ENCODE data around the gene PPP2R2B. TPM values are rescaled to one million over a fixed set of nuclear protein-coding genes. Genes with fewer than 3 reads are reported as not detected.

Gene PPP2R2B
- polyA plus RNA-seq, 2 of the 4 experiments (the other 2 are of a cell fraction), result not detected

GRCh38 chr5:146722361-146722779, 156.2 kb downstream of the PPP2R2B start (continued):
- TF ChIP-seq BHLHE40 (IDR thresholded peaks at IDR 0.05; ENCODE audit: low read depth, low read length) (no peak), NPAS2 (CRISPR knock-in tag; IDR thresholded peaks at IDR 0.05; ENCODE audit: borderline replicate concordance) (no peak)

GRCh38 chr5:146721073-146721815, 157.3 kb downstream of the PPP2R2B start:
- ChIA-PET CTCF (interaction anchor here (1.2 kb wide), 1 partner anchor 245 kb away, joined by 4 read pairs; no protein-coding TSS in a partner anchor), POLR2A (no interaction called here)
- no peak overlapping the region for H3K27ac ChIP-seq
- 32% methylated on average over 5 of the region's 5 CpGs for WGBS (ENCODE audit: missing lambda C conversion rate)
- TF ChIP-seq FOSL2 (IDR thresholded peaks at IDR 0.05) (no peak), FOSL2 (CRISPR knock-in tag; IDR thresholded peaks at IDR 0.05) (no peak), CHD2 (IDR thresholded peaks at IDR 0.05; ENCODE audit: low read length, partially characterized antibody) (no peak), CBX2 (IDR thresholded peaks at IDR 0.05; ENCODE audit: borderline replicate concordance, low read depth) (no peak), NR3C1 (IDR thresholded peaks at IDR 0.05) (no peak), ESRRA (IDR thresholded peaks at IDR 0.05; ENCODE audit: borderline replicate concordance, low read length) (no peak), ZSCAN20 (CRISPR knock-in tag; IDR thresholded peaks at IDR 0.05) (no peak), ZFP36 (IDR thresholded peaks at IDR 0.05; ENCODE audit: borderline replicate concordance, partially characterized antibody) (no peak), HMGXB4 (CRISPR knock-in tag; IDR thresholded peaks at IDR 0.05; ENCODE audit: borderline replicate concordance) (no peak), CEBPB (IDR thresholded peaks at IDR 0.05) (no peak), E2F6 (IDR thresholded peaks at IDR 0.05; ENCODE audit: borderline replicate concordance, low read depth) (no peak)
- DNase-seq (ENCODE audit: low read depth in 1 of 2, low spot score in 1 of 2) (no peak), FAIRE-seq (no peak), ATAC-seq (no peak)
- no peaks in the 10 kb centered on the region; the same call in 2 of the 3 replicates for H3K4me1 ChIP-seq
- H3K9me3 ChIP-seq, result no peaks in the 10 kb centered on the region
- no peak overlapping the region for H3K4me2 ChIP-seq
- H3K4me3 ChIP-seq, result no peak overlapping the region

GRCh38 chr5:146720107-146720506, 158.4 kb downstream of the PPP2R2B start:
- 0% methylated on average over 1 of the region's 1 CpG for WGBS (ENCODE audit: missing lambda C conversion rate)

More at GRCh38 chr5:146720107-146720506, 158.4 kb downstream of the PPP2R2B start:
- DNase-seq (ENCODE audit: low read depth in 1 of 2, low spot score in 1 of 2) (no peak), FAIRE-seq (no peak), ATAC-seq (no peak)
- Histone ChIP-seq H3K4me1 (no peaks in the 10 kb centered on the region; the same call in 2 of the 3 replicates), H3K9me3 (no peaks in the 10 kb centered on the region), H3K4me2 (no peak overlapping the region), H3K27ac (no peak overlapping the region), H3K4me3 (no peak overlapping the region)
- ChIA-PET CTCF (no interaction called here), POLR2A (no interaction called here)
- TF ChIP-seq RARB (CRISPR knock-in tag; IDR thresholded peaks at IDR 0.05) (no peak), FOSB (CRISPR knock-in tag; IDR thresholded peaks at IDR 0.05) (no peak), RAD21 (conservative IDR thresholded peaks at IDR 0.05 in 1 of 2, IDR thresholded peaks at IDR 0.05 in 1 of 2) (no peak), SREBF2 (IDR thresholded peaks at IDR 0.05) (no peak), ZFP36 (IDR thresholded peaks at IDR 0.05; ENCODE audit: borderline replicate concordance, partially characterized antibody) (no peak), MAFK (IDR thresholded peaks at IDR 0.05; ENCODE audit: partially characterized antibody) (no peak), HOXB5 (CRISPR knock-in tag; IDR thresholded peaks at IDR 0.05) (no peak), HDAC2 (IDR thresholded peaks at IDR 0.05) (no peak), BCL3 (IDR thresholded peaks at IDR 0.05) (no peak), USF2 (IDR thresholded peaks at IDR 0.05) (no peak), TFCP2L1 (CRISPR knock-in tag; IDR thresholded peaks at IDR 0.05) (no peak)
